Measurements from ENCODE around the gene LETMD1. TPM values are rescaled to one million over a fixed set of nuclear protein-coding genes. Genes with fewer than 3 reads are reported as not detected.

LETMD1 gene
- total RNA-seq, 1 donor from 2014 or later = 32.8 TPM

DNA sequence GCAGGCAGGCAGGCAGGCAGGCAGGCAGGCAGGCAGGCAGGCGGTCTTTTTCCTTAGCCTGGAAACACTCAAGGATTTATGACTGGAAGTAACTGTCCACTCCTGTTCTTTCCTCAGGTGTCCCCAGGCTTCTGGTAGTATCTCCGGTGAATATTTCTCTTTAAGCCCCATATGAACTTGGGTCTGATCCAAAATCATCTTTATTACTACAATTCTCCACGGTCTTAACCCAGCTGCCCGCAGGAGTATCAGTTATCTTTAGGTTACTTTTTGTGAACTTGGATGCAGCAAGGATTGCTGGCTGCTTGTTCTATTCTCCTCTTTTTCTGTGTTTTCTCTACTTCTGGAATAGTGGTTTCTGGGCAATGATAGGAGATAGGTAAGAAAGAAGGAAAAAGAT lies 32.0 kb downstream of the LETMD1 start:
- Mint-ChIP-seq H3K27me3 (ENCODE audit: unreplicated experiment) (peaks cover 6% of the 10 kb centered on the region), H3K4me1 (ENCODE audit: unreplicated experiment) (peaks cover 55% of the 10 kb centered on the region), H3K4me3 (ENCODE audit: unreplicated experiment) (peak overlapping the region; percentile 51), H3K9me3 (ENCODE audit: unreplicated experiment) (no peaks in the 10 kb centered on the region), H3K36me3 (ENCODE audit: low read depth, unreplicated experiment) (peaks cover 17% of the 10 kb centered on the region), H3K27ac (ENCODE audit: unreplicated experiment) (no peak overlapping the region)
- TF ChIP-seq, protein P1, sequence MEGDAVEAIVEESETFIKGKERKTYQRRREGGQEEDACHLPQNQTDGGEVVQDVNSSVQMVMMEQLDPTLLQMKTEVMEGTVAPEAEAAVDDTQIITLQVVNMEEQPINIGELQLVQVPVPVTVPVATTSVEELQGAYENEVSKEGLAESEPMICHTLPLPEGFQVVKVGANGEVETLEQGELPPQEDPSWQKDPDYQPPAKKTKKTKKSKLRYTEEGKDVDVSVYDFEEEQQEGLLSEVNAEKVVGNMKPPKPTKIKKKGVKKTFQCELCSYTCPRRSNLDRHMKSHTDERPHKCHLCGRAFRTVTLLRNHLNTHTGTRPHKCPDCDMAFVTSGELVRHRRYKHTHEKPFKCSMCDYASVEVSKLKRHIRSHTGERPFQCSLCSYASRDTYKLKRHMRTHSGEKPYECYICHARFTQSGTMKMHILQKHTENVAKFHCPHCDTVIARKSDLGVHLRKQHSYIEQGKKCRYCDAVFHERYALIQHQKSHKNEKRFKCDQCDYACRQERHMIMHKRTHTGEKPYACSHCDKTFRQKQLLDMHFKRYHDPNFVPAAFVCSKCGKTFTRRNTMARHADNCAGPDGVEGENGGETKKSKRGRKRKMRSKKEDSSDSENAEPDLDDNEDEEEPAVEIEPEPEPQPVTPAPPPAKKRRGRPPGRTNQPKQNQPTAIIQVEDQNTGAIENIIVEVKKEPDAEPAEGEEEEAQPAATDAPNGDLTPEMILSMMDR (IDR thresholded peaks at IDR 0.05; ENCODE audit: unreplicated experiment) = no peak
- no peak for DNase-seq (ENCODE audit: low spot score)

DNA sequence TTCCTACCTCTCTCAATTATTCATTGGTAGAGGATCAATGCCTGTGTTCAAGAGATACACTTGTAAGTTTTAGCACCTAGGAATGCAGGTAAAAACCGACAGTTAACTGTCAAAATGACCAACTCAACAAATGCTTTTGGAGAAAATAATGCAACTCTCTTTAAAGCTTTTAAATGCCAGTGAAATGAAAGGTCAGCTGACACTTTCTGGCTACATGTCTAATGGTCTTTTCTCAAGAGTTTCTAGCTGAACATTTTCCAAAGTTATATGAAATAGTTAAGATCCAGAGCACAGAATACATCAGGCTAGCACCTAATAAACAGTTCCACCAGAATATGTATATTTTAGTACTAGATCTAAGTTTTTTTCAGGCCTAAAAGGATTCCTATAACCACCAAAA lies 33.3 kb downstream of the LETMD1 start:
- H3K36me3 Mint-ChIP-seq (ENCODE audit: low read depth, unreplicated experiment) = peaks cover 17% of the 10 kb centered on the region
- H3K27ac Mint-ChIP-seq (ENCODE audit: unreplicated experiment) = peak overlapping the region; percentile 48
- H3K9me3 Mint-ChIP-seq (ENCODE audit: unreplicated experiment) = no peaks in the 10 kb centered on the region
- TF ChIP-seq, protein P1 (IDR thresholded peaks at IDR 0.05; ENCODE audit: unreplicated experiment) = no peak
- DNase-seq (ENCODE audit: low spot score) = no peak
- H3K4me3 Mint-ChIP-seq (ENCODE audit: unreplicated experiment) = peak overlapping the region; percentile 92
- peaks cover 47% of the 10 kb centered on the region for H3K4me1 Mint-ChIP-seq (ENCODE audit: unreplicated experiment)
- H3K27me3 Mint-ChIP-seq (ENCODE audit: unreplicated experiment) = peaks cover 4% of the 10 kb centered on the region

DNA sequence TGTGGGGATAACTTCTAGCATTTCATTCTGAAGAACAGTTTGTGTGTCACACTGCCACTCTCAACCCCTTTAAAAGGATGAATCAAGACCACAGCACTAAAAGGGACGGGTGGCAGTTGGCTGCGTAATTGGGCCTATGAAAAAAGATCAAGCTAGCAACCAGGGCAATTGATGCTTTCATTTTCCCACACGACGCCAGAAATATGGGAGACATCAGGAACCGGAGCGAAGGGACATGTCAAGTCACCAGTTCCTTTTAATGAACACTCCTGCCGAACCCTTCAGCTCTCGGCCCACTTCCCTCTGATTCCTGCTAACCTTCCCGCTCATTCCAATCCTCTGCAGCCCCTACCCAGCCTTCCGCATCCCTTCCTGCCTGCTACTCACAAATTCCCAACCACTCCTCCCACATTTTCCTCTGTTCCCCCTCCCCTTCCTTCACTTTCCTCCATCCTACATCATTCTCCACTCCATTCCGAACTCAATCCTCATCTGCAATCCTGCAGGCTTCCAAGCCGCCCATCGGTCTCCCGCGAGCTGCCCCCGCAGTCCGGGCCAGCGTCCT lies 34.5 kb downstream of the LETMD1 start:
- TF ChIP-seq, protein P1 (IDR thresholded peaks at IDR 0.05; ENCODE audit: unreplicated experiment) = no peak
- H3K9me3 Mint-ChIP-seq (ENCODE audit: unreplicated experiment) = no peaks in the 10 kb centered on the region
- DNase-seq (ENCODE audit: low spot score) = peak; percentile 36
- H3K4me3 Mint-ChIP-seq (ENCODE audit: unreplicated experiment) = peak overlapping the region; percentile 92
- peaks cover 17% of the 10 kb centered on the region for H3K36me3 Mint-ChIP-seq (ENCODE audit: low read depth, unreplicated experiment)
- H3K27me3 Mint-ChIP-seq (ENCODE audit: unreplicated experiment) = peaks cover 4% of the 10 kb centered on the region
- H3K4me1 Mint-ChIP-seq (ENCODE audit: unreplicated experiment) = peaks cover 35% of the 10 kb centered on the region
- H3K27ac Mint-ChIP-seq (ENCODE audit: unreplicated experiment) = peak overlapping the region; percentile 89

DNA sequence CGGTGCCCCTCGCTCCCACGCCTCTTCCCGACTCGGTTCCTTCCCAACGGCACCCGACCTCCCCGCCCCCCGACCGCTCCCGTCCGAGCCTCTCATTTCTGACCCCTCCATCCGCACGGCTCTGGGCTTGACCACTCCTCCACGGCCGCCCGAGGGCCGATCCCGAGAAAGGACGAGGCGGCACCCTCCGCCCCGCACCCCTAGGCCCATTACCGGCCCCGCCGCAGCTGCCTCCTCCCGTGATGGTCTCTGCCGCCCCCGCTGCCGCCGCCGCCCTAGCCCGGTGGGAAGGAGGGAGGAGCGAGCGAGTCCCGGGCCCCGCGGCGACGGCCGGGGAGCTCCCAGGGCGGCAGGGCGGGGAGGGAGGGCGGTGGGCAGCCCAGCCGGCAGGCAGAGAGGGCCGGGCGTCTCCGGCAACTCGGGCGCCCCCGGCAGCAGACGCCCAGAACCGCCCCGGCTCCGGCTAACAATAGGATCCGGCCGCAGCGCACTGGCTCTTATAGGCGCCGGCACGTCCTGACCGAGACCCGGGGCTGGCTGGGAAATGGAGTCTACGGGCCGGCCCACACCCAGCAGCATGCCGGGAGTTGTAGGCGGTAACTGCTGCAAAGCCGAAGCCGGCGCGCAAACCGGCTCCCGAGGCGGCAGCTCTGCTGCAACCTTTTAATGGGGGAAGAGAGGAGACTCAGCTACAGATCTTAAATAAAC lies 35.2 kb downstream of the LETMD1 start, which contains the start of gene CSRNP2:
Gene CSRNP2, minus strand, starts transcription at position 471 of the 708 bp plus-strand sequence. CDS start 7,035 bp downstream, outside the sequence.
- peak; percentile 99 for DNase-seq (ENCODE audit: low spot score)
- peaks cover 29% of the 10 kb centered on the region for H3K4me1 Mint-ChIP-seq (ENCODE audit: unreplicated experiment)
- H3K27ac Mint-ChIP-seq (ENCODE audit: unreplicated experiment) = peak within 1 kb of the TSS; percentile 89
- TF ChIP-seq, protein P1 (IDR thresholded peaks at IDR 0.05; ENCODE audit: unreplicated experiment) = no peak
- peaks cover 17% of the 10 kb centered on the region for H3K36me3 Mint-ChIP-seq (ENCODE audit: low read depth, unreplicated experiment)
- H3K9me3 Mint-ChIP-seq (ENCODE audit: unreplicated experiment) = no peaks in the 10 kb centered on the region
- H3K4me3 Mint-ChIP-seq (ENCODE audit: unreplicated experiment) = peak within 1 kb of the TSS; percentile 92
- peaks cover 4% of the 10 kb centered on the region for H3K27me3 Mint-ChIP-seq (ENCODE audit: unreplicated experiment)

DNA sequence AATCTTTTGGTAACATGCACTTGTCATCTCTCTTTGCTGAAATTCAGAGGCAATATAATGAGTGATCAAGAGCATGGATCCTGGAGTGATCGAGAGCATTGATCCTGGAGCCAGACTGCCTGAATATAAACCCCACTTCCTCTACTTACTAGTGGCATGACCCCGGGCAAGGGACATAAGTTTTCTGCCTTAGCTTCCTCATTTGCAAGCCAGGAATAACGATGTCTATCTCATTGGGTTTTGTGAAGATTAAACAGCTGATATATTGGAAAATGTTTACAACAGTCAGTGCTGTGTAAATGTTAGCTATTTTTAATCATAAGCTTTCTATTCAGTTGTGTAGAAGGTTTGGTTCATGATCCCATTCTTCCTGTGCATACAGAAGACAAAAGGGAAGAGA lies 37.6 kb downstream of the LETMD1 start:
- Mint-ChIP-seq H3K4me3 (ENCODE audit: unreplicated experiment) (no peak overlapping the region), H3K27ac (ENCODE audit: unreplicated experiment) (no peak overlapping the region), H3K36me3 (ENCODE audit: low read depth, unreplicated experiment) (peaks cover 11% of the 10 kb centered on the region), H3K27me3 (ENCODE audit: unreplicated experiment) (peaks cover 3% of the 10 kb centered on the region), H3K4me1 (ENCODE audit: unreplicated experiment) (peaks cover 18% of the 10 kb centered on the region), H3K9me3 (ENCODE audit: unreplicated experiment) (no peaks in the 10 kb centered on the region)
- TF ChIP-seq, protein P1 (IDR thresholded peaks at IDR 0.05; ENCODE audit: unreplicated experiment) = no peak
- no peak for DNase-seq (ENCODE audit: low spot score)

All from endothelial cell (in vitro differentiated cells).